Right lobe of liver (tissue), 6 donors: Measurements from ENCODE around the gene MYO16. TPM values are rescaled to one million over a fixed set of nuclear protein-coding genes. Genes with fewer than 3 reads are reported as not detected.

ENCODE experiments used
- ATAC-seq, 4 donors: fragments of 200-7000 bp; cut with Tn5 transposase; one replicate each; pipeline ENCODE4 v1.9.1; 2020; ENCODE audit warnings: mild to moderate bottlenecking in 4 of 4, moderate library complexity in 4 of 4
- DNase-seq, 3 donors: peaks; one replicate each; pipeline ENCODE4 v3.0.0-alpha.2; 2020
- H3K27ac ChIP-seq, 3 donors: fragments of 200-600 bp; one replicate each; pipeline ENCODE4 v1.8.0; 2022
- H3K27me3 ChIP-seq, 2 donors: fragments of 200-600 bp; one replicate each; pipeline ENCODE4 v1.8.0; 2022
- H3K36me3 ChIP-seq, 4 donors: fragments of 200-600 bp; sonication (generic) in 1 of 4; one replicate each; pipeline versions ENCODE4 v1.5.1 to v1.8.0; 2017 to 2022; ENCODE audit warnings: control low read depth in 1 of 4
- H3K4me1 ChIP-seq, 4 donors: fragments of 200-600 bp; sonication (generic) in 1 of 4; one replicate each; pipeline versions ENCODE4 v1.5.1 to v1.8.0; 2017 to 2022; ENCODE audit warnings: control low read depth in 1 of 4
- H3K4me3 ChIP-seq, 3 donors: fragments of 200-600 bp; one replicate each; pipeline ENCODE4 v1.8.0; 2022
- H3K9me3 ChIP-seq, 4 donors: fragments of 200-600 bp; sonication (generic) in 1 of 4; one replicate each; pipeline versions ENCODE4 v1.5.1 to v1.8.0; 2017 to 2022; ENCODE audit warnings: control low read depth in 1 of 4
- POLR2A ChIP-seq: fragments of 450-650 bp; IDR thresholded peaks from one replicate; pipeline ENCODE4 v1.6.1; 2017; ENCODE audit warnings: antibody characterized with exemption, mild to moderate bottlenecking
- WGBS: methylation state at CpG from one replicate; pipeline ENCODE4 v1.1.6; 2018; ENCODE audit warnings: low coverage, low lambda C conversion rate; ENCODE audit not compliant: insufficient coverage; ENCODE audit errors: missing lambda C conversion rate; 5-methylcytosine and 5-hydroxymethylcytosine counted together
- intact Hi-C, 2 donors: fragments of 100-400 bp; cut with DNase I; formaldehyde crosslinking; loops; one replicate each; pipeline versions ENCODE4 v1.11.2 to v1.14.1; 2022
- total RNA-seq, 6 experiments: library from RNA; depleted of rRNA in 2 of 6; stranded (reverse); fragments of >200 nt in 2 of 6; fragmentation: NEBNext Ultra II Directional in 3 of 6; extraction: Animal tissue kit (Norgen Biotek cat#: 25700) in 3 of 6; gene quantifications; one replicate each; pipeline versions ENCODE4 v1.1.0 to v1.2.4, GENCODE V29; 2016 to 2023
- TF ChIP-seq, protein P1 (sequence below), 4 donors: fragments of 200-600 bp in 3 of 4; fragments of 450-650 bp in 1 of 4; IDR thresholded peaks; one replicate each; pipeline versions ENCODE4 v1.5.1 to v1.8.0; 2016 to 2022; ENCODE audit warnings: antibody characterized with exemption in 4 of 4, mild to moderate bottlenecking in 2 of 4
- donor health status: DM: no; HTN: yes; CAD: no.
- donor health status: DM: no; HTN: no; CAD: no.
- donor health status: DM: no; HTN: no; CAD: no.
- donor health status: DM: no; HTN: yes; CAD: no.
- donor health status: DM: no; HTN: yes; CAD: no.

The MYO16 gene
- total RNA-seq, 6 experiments from 2014 or later: 0.43 to 2.7 (median 0.93) TPM

DNA sequence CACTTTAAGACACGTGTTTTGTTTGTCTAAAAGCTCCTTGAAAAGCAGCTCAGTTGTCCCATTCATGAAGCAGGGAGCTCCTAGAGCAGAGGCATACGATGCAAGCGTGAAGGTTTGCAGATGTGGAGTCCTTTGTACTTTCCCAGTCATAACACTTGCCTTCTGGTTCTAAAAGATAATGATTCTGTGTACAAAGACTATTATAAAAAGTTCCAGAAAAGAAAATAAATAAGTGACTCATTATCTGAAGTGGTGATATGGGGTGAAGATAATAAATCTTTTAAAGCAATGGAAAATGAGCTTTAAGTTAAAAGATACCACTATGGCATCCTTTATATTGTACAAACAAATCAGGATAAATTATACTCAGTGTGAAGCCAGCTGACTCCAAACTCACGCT lies 569.9 kb downstream of the MYO16 start:
- no peak for DNase-seq
- Histone ChIP-seq H3K4me3 (no peak overlapping the region), H3K4me1 (no peaks in the 10 kb centered on the region), H3K36me3 (no peaks in the 10 kb centered on the region), H3K9me3 (no peaks in the 10 kb centered on the region), H3K27ac (no peak overlapping the region), H3K27me3 (no peaks in the 10 kb centered on the region)
- TF ChIP-seq, protein P1, sequence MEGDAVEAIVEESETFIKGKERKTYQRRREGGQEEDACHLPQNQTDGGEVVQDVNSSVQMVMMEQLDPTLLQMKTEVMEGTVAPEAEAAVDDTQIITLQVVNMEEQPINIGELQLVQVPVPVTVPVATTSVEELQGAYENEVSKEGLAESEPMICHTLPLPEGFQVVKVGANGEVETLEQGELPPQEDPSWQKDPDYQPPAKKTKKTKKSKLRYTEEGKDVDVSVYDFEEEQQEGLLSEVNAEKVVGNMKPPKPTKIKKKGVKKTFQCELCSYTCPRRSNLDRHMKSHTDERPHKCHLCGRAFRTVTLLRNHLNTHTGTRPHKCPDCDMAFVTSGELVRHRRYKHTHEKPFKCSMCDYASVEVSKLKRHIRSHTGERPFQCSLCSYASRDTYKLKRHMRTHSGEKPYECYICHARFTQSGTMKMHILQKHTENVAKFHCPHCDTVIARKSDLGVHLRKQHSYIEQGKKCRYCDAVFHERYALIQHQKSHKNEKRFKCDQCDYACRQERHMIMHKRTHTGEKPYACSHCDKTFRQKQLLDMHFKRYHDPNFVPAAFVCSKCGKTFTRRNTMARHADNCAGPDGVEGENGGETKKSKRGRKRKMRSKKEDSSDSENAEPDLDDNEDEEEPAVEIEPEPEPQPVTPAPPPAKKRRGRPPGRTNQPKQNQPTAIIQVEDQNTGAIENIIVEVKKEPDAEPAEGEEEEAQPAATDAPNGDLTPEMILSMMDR (IDR thresholded peaks at IDR 0.05): no peak
- no peak for TF ChIP-seq POLR2A
- intact Hi-C loops: no loop called here
- no peak for ATAC-seq
- 62% methylated on average over 4 of the region's 4 CpGs for WGBS

DNA sequence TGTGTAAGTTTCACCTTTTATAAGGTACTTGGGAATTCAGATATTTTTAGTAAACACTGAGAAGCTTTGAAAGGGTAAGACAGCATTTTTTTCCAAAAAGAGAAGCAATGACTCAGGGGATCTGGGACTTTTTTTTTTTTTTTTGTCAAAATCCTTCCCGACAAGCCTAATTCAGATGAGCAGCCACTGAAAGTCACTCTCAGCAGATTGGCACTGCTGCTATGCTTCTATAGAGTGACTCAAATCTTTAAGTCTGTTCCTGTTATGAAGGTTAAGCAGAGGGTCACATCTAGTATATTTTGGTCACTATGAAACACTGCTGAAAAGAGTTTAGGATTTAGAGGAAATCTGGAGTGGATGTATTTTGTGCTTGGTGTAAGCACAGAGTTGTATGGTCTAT lies 571.1 kb downstream of the MYO16 start:
- Histone ChIP-seq H3K4me3 (no peak overlapping the region), H3K9me3 (no peaks in the 10 kb centered on the region), H3K4me1 (no peaks in the 10 kb centered on the region), H3K36me3 (no peaks in the 10 kb centered on the region), H3K27me3 (no peaks in the 10 kb centered on the region), H3K27ac (no peak overlapping the region)
- TF ChIP-seq POLR2A: no peak
- TF ChIP-seq, protein P1 (IDR thresholded peaks at IDR 0.05): no peak
- intact Hi-C loops: no loop called here
- 70% methylated on average over 1 of the region's 1 CpG for WGBS
- ATAC-seq (no peak), DNase-seq (no peak)

DNA sequence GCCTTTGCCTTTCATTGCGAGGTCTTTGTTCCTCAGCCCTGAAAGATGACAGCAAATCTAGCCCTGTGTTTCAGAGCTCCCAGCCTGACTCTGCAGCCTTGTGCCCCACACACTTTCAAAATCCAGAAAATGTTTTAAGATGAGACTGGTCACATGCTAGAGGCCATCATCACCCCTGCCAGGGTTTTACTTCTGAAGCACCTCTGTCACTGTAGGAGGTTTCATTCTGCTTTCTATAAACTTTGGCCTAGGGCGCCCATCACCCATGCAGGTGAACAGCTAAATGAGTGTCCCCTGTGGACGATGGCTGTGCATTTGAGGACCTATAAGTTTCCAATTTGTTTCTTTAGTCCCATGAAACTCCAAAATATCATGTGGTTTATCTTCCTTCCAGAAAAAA lies 574.2 kb downstream of the MYO16 start:
- intact Hi-C loops: no loop called here
- DNase-seq: no peak
- TF ChIP-seq, protein P1 (IDR thresholded peaks at IDR 0.05): no peak
- no peak for TF ChIP-seq POLR2A
- WGBS: 92% methylated on average over 3 of the region's 3 CpGs
- H3K36me3 ChIP-seq: no peaks in the 10 kb centered on the region
- no peaks in the 10 kb centered on the region for H3K27me3 ChIP-seq
- no peaks in the 10 kb centered on the region for H3K4me1 ChIP-seq
- H3K4me3 ChIP-seq: no peak overlapping the region
- no peak for ATAC-seq
- no peak overlapping the region for H3K27ac ChIP-seq
- no peaks in the 10 kb centered on the region for H3K9me3 ChIP-seq

DNA sequence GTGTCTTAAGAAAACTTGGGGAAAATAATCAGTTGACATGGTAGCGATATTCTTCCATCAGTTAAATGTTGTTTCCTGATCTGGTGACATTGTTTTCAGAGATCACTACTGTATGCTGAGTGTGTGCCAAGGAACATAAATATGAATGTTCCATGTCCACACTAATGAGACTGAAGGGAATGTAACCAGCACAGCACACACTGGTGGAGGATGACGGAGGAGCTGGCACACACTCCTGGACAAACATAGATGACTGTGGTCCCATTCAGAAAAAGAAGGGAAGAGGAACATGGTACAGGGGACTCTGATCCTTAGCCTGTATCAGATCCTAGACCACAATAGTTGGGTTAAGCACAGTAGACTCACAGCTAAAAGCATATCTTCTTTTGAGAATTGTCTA lies 574.8 kb downstream of the MYO16 start:
- Histone ChIP-seq H3K36me3 (no peaks in the 10 kb centered on the region), H3K4me3 (no peak overlapping the region), H3K9me3 (no peaks in the 10 kb centered on the region), H3K4me1 (no peaks in the 10 kb centered on the region), H3K27me3 (no peaks in the 10 kb centered on the region), H3K27ac (no peak overlapping the region)
- ATAC-seq (no peak), DNase-seq (no peak)
- no peak for TF ChIP-seq POLR2A
- TF ChIP-seq, protein P1 (IDR thresholded peaks at IDR 0.05): no peak
- intact Hi-C loops: no loop called here
- 94% methylated on average over 1 of the region's 2 CpGs for WGBS

- H3K27ac ChIP-seq: no peak overlapping the region
- intact Hi-C loops: no loop called here
- no peaks in the 10 kb centered on the region for H3K27me3 ChIP-seq
- H3K36me3 ChIP-seq: no peaks in the 10 kb centered on the region
- WGBS: 84% methylated on average over 4 of the region's 4 CpGs
- TF ChIP-seq, protein P1 (IDR thresholded peaks at IDR 0.05): no peak
- no peak for TF ChIP-seq POLR2A
- H3K4me1 ChIP-seq: no peaks in the 10 kb centered on the region
- no peak overlapping the region for H3K4me3 ChIP-seq
- no peak for DNase-seq
- no peak for ATAC-seq
- no peaks in the 10 kb centered on the region for H3K9me3 ChIP-seq
Measured at GRCh38 chr13:109204657-109205056, 575.2 kb downstream of the MYO16 start.
